ENCODE data around the gene TPD52L2.

DNA sequence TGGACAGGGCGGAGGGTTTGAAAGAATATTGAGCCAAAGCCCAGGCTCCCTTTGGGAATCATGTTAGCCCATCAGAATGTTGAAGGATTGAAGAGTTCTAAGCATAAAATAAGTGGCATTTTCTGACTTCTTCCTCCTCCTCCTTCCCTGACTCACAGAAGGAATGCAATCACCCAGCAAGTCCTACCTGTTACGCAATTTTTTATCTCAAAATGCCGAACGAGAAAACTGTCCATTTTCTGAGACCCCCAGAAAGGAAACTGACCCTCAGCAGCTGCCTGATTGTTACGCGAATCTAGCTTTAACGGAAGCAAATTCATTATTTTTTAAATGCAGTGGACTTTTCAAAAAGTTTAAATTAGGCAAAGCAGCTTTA, 25.1 kb downstream of the TPD52L2 start:
- no peak for TF ChIP-seq GATA2 (IDR thresholded peaks at IDR 0.05; ENCODE audit: low read depth, low read length)
- no peak for TF ChIP-seq GATA3 (IDR thresholded peaks at IDR 0.05; ENCODE audit: low read depth, low read length)

All from SH-SY5Y (cell line).